GM19455 (cell line): Measurements from ENCODE around the gene ZC3H8.

ENCODE experiments used
- ATAC-seq: cut with Tn5 transposase; IDR thresholded peaks from one replicate; pipeline ENCODE4 v1.9.1; 2021; ENCODE audit not compliant: unreplicated experiment

The ZC3H8 gene

GRCh38 chr2:112166806-112167499 lies 87.9 kb downstream of the ZC3H8 start:
- ATAC-seq, result no peak

DNA sequence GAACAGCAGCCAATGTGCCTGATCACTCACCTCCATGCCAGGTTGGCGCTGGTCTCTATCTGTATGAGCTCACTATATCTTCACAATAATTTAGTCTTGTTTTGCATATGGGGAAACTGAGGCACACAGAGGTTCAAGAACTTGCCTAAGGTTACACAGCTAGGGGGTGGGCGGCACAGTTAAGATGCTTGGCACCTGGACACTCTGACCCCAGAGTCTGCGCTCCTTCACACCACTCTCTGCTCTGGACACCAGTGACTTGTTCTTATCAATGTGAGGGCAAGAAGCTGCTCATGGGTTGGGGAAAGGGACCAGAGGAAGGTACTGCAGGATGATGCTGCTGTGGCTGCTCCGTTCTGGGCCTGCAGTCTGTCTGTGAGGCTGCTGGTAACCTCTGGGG lies 89.5 kb downstream of the ZC3H8 start:
- no peak for ATAC-seq

- ATAC-seq, result no peak
These were observed 90.0 kb downstream of the ZC3H8 start for GRCh38 chr2:112164876-112165275.

DNA sequence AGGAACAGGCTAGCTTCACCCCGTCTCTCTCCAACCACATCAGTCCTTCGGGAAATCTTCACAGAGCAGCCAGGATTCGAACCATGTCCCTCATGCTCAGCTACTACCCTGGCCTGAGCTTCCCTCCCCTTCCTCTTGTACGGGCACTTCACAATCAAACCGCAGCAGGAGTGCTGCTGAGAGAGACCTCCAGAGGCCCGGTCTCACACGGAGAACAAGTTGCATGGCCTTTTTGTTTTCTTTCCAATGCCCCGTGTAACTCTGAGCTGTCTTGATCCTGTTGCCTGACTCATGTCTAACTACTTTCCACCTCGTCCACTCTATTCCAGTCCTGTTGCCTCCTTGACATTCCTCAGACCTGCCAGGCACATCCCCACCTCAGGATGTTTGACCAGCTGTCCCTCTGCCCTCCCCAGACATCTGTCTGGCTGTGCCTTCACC lies 91.3 kb downstream of the ZC3H8 start:
- ATAC-seq, result no peak

DNA sequence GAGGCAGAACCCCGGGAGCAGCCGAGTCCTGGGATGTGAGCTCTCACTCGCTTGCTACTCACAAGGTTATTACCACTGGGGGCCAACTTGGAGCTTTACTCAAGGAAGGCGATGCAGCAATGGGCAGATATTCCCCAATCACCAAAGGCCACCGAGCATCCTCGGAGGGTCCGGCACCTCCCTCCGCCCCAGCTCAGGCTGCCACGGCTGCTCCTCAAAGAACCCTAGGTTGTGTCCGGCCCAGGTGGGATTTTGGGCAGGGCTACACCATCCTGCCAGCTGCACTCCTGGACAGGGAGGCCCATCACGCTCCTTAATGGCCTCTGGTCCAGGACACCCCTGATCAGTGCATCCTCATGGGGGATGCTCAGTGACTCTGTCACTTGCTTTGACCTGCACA lies 91.9 kb downstream of the ZC3H8 start:
- ATAC-seq, result no peak

- no peak for ATAC-seq
These were observed 92.5 kb downstream of the ZC3H8 start for GRCh38 chr2:112162341-112162740.
